Vagina (tissue), 2 donors: ENCODE data around the gene FRK. TPM values are rescaled to one million over a fixed set of nuclear protein-coding genes. Genes with fewer than 3 reads are reported as not detected.

Source experiments
- DNase-seq, 2 donors: peaks; one replicate each; pipeline ENCODE4 v3.0.0-alpha.2; 2017; ENCODE audit errors: extremely low spot score in 2 of 2
- H3K27ac ChIP-seq: fragments of 200-600 bp; sonication (generic); one replicate; pipeline ENCODE4 v1.5.1; 2019
- H3K27me3 ChIP-seq: fragments of 200-600 bp; sonication (generic); one replicate; pipeline ENCODE4 v1.5.1; 2019
- H3K36me3 ChIP-seq, 2 donors: fragments of 200-600 bp; sonication (generic); one replicate each; pipeline ENCODE4 v1.5.1; 2017 to 2019
- H3K4me1 ChIP-seq: fragments of 200-600 bp; sonication (generic); one replicate; pipeline ENCODE4 v1.5.1; 2019
- H3K4me3 ChIP-seq, 2 donors: fragments of 200-600 bp; sonication (generic); 1 replicate in 1 of 2; 2 replicates in 1 of 2; pipeline ENCODE4 v1.5.1; 2016 to 2019
- H3K9me3 ChIP-seq: fragments of 200-600 bp; sonication (generic); one replicate; pipeline ENCODE4 v1.5.1; 2019
- POLR2A ChIP-seq, 2 donors: fragments of 450-650 bp; IDR thresholded peaks; one replicate each; pipeline ENCODE4 v1.6.1; 2017; ENCODE audit warnings: antibody characterized with exemption in 2 of 2, mild to moderate bottlenecking in 2 of 2, moderate library complexity in 2 of 2
- POLR2AphosphoS5 ChIP-seq, 2 donors: sonication (generic); formaldehyde crosslinking; IDR thresholded peaks; one replicate each; pipeline ENCODE4 v1.9.0; 2017; ENCODE audit warnings: antibody characterized with exemption in 2 of 2, mild to moderate bottlenecking in 2 of 2, low read depth in 1 of 2; ENCODE audit not compliant: insufficient read depth in 1 of 2
- intact Hi-C: fragments of 100-400 bp; cut with DNase I; formaldehyde crosslinking; loops from one replicate; pipeline ENCODE4 v1.15.1; 2023
- total RNA-seq: library from RNA; depleted of rRNA; stranded (reverse); fragments of >200 nt; gene quantifications from one replicate; pipeline ENCODE4 v1.2.3, GENCODE V29; 2016
- TF ChIP-seq, protein P1 (sequence below), 3 experiments: fragments of 450-650 bp in 2 of 3; fragments of 200-600 bp in 1 of 3; sonication (generic) in 1 of 3; IDR thresholded peaks; one replicate each; pipeline ENCODE4 v1.5.1; 2017 to 2019; ENCODE audit warnings: antibody characterized with exemption in 3 of 3, mild to moderate bottlenecking in 2 of 3, moderate library complexity in 2 of 3

Gene FRK
- total RNA-seq, 1 donor from 2014 or later, result 3.9 TPM

DNA sequence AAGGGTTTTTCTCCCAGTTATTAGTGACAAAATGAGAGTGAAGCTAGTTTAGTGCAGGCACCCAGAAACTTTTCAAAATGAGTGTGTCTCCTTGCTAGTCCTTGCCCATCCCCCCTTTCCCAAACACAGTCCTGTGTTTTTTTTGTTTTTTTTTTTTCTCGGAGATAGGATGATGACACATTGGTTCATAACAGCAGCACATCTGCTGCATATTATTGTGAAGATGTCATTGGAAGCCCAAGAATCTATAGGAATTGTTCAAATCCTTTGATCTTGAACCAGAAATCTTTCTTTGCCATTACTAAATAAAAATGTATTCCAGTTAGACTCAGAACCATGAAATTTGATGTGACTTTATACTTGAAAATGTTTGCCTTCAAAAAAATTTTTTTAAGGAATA is 162.4 kb downstream of the FRK start:
- H3K27me3 ChIP-seq, result no peaks in the 10 kb centered on the region
- H3K4me1 ChIP-seq, result no peaks in the 10 kb centered on the region

DNA sequence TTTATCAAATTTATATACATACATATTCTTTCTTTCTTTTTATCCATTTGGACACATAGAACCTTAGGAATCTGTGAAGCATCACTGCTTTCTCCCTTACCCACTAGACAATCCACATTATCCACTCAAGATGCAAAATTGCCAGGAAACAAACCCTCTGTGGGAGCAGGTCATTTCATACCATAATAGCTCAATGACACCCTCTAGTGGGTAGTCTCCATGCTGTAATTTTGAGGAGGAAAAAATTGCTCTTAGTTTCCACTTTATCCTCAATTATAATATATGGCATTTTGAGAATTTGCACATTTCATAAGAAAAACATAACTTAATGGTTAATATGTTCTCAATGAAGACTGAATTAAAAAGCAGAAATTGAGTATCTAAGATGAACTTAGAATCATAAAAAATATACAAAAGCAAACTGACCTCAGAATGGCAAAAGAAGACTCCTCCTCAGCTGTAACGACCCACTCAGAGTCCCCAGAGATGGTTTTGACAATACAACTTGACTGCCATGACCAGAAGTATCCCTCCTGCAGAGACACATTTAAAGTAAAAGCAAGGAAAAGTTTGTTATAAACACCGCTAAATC is 164.1 kb downstream of the FRK start:
- Histone ChIP-seq H3K27me3 (no peaks in the 10 kb centered on the region), H3K27ac (no peak overlapping the region), H3K4me1 (no peaks in the 10 kb centered on the region), H3K4me3 (no peak overlapping the region), H3K36me3 (no peaks in the 10 kb centered on the region), H3K9me3 (no peaks in the 10 kb centered on the region)
- intact Hi-C loops, result no loop called here
- no peak for TF ChIP-seq POLR2AphosphoS5 (IDR thresholded peaks at IDR 0.05; ENCODE audit: insufficient read depth in 1 of 2, low read depth in 1 of 2)
- TF ChIP-seq, protein P1, sequence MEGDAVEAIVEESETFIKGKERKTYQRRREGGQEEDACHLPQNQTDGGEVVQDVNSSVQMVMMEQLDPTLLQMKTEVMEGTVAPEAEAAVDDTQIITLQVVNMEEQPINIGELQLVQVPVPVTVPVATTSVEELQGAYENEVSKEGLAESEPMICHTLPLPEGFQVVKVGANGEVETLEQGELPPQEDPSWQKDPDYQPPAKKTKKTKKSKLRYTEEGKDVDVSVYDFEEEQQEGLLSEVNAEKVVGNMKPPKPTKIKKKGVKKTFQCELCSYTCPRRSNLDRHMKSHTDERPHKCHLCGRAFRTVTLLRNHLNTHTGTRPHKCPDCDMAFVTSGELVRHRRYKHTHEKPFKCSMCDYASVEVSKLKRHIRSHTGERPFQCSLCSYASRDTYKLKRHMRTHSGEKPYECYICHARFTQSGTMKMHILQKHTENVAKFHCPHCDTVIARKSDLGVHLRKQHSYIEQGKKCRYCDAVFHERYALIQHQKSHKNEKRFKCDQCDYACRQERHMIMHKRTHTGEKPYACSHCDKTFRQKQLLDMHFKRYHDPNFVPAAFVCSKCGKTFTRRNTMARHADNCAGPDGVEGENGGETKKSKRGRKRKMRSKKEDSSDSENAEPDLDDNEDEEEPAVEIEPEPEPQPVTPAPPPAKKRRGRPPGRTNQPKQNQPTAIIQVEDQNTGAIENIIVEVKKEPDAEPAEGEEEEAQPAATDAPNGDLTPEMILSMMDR (IDR thresholded peaks at IDR 0.05), result peak in 1 of 3 experiments; percentile 28
- no peak for DNase-seq

More for the DNA sequence above, 162.4 kb downstream of the FRK start:
- Histone ChIP-seq H3K36me3 (no peaks in the 10 kb centered on the region), H3K27ac (no peak overlapping the region), H3K4me3 (no peak overlapping the region), H3K9me3 (no peaks in the 10 kb centered on the region)
- intact Hi-C loops, result no loop called here
- no peak for DNase-seq
- TF ChIP-seq POLR2AphosphoS5 (IDR thresholded peaks at IDR 0.05; ENCODE audit: insufficient read depth in 1 of 2, low read depth in 1 of 2), result no peak
- no peak for TF ChIP-seq POLR2A (IDR thresholded peaks at IDR 0.05)
- TF ChIP-seq, protein P1 (IDR thresholded peaks at IDR 0.05), result no peak

DNA sequence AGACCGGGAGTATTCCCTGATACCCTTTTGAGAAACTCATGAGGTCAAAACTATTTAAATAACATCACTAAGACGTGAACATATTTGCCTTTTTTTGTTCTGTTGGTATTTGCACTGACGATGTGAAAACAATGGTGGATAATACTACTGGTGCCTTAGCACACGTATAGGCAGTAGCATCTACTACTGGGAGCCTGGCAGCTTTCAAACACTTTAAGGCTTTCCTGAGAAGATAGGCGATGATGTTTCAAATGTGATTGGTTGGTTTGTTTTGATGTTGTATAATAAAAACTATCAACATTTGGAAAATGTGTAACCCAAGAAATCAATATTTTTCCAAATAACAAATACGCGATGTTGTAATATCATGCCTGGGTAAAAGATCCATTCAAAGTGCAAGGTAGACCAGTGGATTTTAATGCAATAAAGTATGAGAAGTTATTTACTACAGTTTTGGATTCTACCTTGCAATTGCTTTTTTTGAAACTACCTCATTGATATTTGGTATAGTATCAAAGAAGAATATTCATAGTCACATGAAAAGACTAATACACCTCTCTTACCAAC is 166.2 kb downstream of the FRK start:
- TF ChIP-seq POLR2A (IDR thresholded peaks at IDR 0.05) (no peak), POLR2AphosphoS5 (IDR thresholded peaks at IDR 0.05; ENCODE audit: insufficient read depth in 1 of 2, low read depth in 1 of 2) (no peak)
- TF ChIP-seq, protein P1 (IDR thresholded peaks at IDR 0.05), result no peak
- no peak overlapping the region for H3K27ac ChIP-seq
- H3K4me1 ChIP-seq, result no peaks in the 10 kb centered on the region
- no peaks in the 10 kb centered on the region for H3K36me3 ChIP-seq
- intact Hi-C loops, result no loop called here
- no peak for DNase-seq
- no peaks in the 10 kb centered on the region for H3K27me3 ChIP-seq
- H3K4me3 ChIP-seq, result no peak overlapping the region
- no peaks in the 10 kb centered on the region for H3K9me3 ChIP-seq

DNA sequence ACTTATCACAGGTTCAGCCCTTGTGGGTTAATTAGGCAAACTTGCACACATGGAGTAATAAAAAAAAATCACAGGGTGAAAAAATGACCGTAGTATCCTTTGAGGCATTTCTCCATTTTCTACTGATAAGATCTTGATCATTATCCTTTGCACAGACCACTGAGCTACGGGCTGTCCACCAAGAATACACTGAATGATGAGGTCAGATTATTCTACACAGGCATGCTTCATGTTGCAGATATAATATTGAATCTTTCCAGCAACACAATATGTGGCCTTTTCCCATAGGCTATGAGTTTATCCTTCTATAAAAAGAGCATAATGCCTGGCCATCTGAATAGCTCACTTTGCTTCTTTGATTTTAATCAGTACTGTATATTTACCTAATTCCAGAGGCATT is 168.9 kb downstream of the FRK start:
- Histone ChIP-seq H3K4me3 (no peak overlapping the region), H3K9me3 (no peaks in the 10 kb centered on the region), H3K27ac (no peak overlapping the region), H3K4me1 (no peaks in the 10 kb centered on the region), H3K27me3 (no peaks in the 10 kb centered on the region), H3K36me3 (no peaks in the 10 kb centered on the region)
- TF ChIP-seq POLR2AphosphoS5 (IDR thresholded peaks at IDR 0.05; ENCODE audit: insufficient read depth in 1 of 2, low read depth in 1 of 2), result no peak
- TF ChIP-seq, protein P1 (IDR thresholded peaks at IDR 0.05), result no peak
- no peak for TF ChIP-seq POLR2A (IDR thresholded peaks at IDR 0.05)
- DNase-seq, result no peak
- intact Hi-C loops, result no loop called here

DNA sequence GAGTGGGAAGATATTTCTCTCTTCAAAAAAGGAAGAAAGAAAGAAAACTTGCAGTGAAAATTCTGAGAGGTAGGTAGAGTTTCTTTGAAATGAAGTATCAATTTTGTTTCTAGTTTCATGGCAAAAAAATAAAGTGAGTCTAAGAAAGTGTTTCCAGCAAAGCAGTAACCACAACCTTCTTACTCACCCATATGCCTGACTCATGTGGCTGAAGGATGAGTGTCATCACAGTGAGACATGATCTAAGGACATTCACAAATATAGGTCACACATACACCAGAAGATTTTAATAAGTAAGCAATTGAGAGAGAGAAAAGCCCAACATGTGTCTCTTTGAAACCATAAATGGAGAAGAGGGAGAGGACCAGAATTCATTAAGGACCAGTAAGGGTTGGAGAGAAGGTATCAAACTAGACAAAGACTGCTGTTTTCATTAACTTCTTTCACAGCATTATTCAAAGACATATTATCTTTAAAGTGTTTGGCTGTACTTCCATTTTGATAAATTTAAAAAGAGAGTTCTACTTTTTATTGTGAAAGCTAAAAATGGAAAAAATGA is 169.5 kb downstream of the FRK start:
- Histone ChIP-seq H3K27me3 (no peaks in the 10 kb centered on the region), H3K4me1 (no peaks in the 10 kb centered on the region), H3K4me3 (no peak overlapping the region), H3K36me3 (no peaks in the 10 kb centered on the region), H3K9me3 (no peaks in the 10 kb centered on the region), H3K27ac (no peak overlapping the region)
- intact Hi-C loops, result no loop called here
- DNase-seq, result no peak
- TF ChIP-seq, protein P1 (IDR thresholded peaks at IDR 0.05), result no peak
- TF ChIP-seq POLR2AphosphoS5 (IDR thresholded peaks at IDR 0.05; ENCODE audit: insufficient read depth in 1 of 2, low read depth in 1 of 2), result no peak
- TF ChIP-seq POLR2A (IDR thresholded peaks at IDR 0.05), result no peak
